Islet of Langerhans (tissue), 1 donor: Measurements from ENCODE around the gene CAMTA1.

Experiments
- FAIRE-seq: peaks from one replicate; lab custom pipeline; 2011; peaks lifted over from hg19 to GRCh38; lab: Jason Lieb, UNC

Gene CAMTA1

GRCh38 chr1:7208647-7209180 lies 423.5 kb downstream of the CAMTA1 start:
- FAIRE-seq = no peak

- FAIRE-seq = no peak
Measured at GRCh38 chr1:7209336-7209735, 424.1 kb downstream of the CAMTA1 start.

GRCh38 chr1:7218210-7218832 lies 433.1 kb downstream of the CAMTA1 start:
- peak; percentile 85 for FAIRE-seq

GRCh38 chr1:7219031-7219430 lies 433.8 kb downstream of the CAMTA1 start:
- FAIRE-seq = no peak

GRCh38 chr1:7220007-7220406 lies 434.8 kb downstream of the CAMTA1 start:
- FAIRE-seq = no peak

GRCh38 chr1:7220712-7221252 lies 435.5 kb downstream of the CAMTA1 start:
- no peak for FAIRE-seq

- no peak for FAIRE-seq
Measured at GRCh38 chr1:7221826-7222694, 436.8 kb downstream of the CAMTA1 start.

GRCh38 chr1:7222695-7223015 lies 437.4 kb downstream of the CAMTA1 start:
- no peak for FAIRE-seq

GRCh38 chr1:7223334-7224080 lies 438.3 kb downstream of the CAMTA1 start:
- FAIRE-seq = no peak

GRCh38 chr1:7224081-7224534 lies 438.9 kb downstream of the CAMTA1 start:
- FAIRE-seq = no peak

- FAIRE-seq = no peak
Measured at GRCh38 chr1:7224644-7225043, 439.4 kb downstream of the CAMTA1 start.

GRCh38 chr1:7225711-7226505 lies 440.7 kb downstream of the CAMTA1 start:
- no peak for FAIRE-seq

- FAIRE-seq = no peak
Measured at GRCh38 chr1:7227654-7228053, 442.4 kb downstream of the CAMTA1 start.

- no peak for FAIRE-seq
Measured at GRCh38 chr1:7228252-7228961, 443.2 kb downstream of the CAMTA1 start.

- no peak for FAIRE-seq
Measured at GRCh38 chr1:7229186-7229585, 443.9 kb downstream of the CAMTA1 start.

- FAIRE-seq = no peak
Measured at GRCh38 chr1:7229696-7230631, 444.7 kb downstream of the CAMTA1 start.

GRCh38 chr1:7232441-7233236 lies 447.4 kb downstream of the CAMTA1 start:
- FAIRE-seq = no peak

GRCh38 chr1:7233237-7233540 lies 447.9 kb downstream of the CAMTA1 start:
- no peak for FAIRE-seq
